ENCODE results near the gene COG4.

DNA sequence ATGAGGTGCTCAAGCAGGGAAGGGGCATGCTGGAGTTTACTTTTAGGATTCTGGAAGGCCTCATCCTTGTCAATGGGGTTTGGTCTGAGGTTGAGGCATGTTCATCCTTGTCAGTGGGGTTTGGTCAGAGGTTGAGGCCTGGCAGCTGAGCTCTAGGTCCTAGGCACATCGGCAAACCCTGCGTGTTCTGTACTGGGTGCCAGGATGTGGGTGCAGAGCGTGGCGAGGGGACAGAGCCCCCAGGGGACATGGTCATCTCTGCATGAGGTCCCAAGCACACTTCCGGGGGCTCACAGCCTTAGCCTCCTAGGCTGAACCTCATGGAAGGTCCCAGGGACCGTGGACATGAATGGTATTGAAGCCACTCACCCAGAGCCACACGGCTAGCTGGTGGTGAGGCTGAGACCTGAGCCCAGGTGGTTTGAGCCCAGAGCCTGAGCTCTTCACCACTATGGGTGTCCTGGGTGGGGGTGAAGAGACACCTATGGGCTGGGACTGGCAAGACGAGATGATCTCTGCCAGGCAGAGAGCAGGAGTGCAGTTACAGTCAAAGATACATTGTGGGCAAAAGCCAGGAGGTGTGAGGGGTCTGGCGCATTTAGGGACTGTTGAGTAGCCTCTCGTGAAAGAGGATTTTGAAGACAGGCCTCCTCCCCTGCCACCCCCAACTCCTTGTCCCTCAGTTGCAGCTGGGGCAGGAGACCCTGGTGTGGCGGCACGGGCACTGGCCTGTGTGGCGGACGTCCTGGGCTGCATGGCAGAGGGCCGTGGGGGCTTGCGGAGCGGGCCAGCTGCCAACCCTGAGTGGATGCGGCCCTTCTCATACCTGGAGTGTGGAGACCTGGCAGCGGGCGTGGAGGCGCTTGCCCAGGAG is 49.7 kb downstream of the COG4 start:
- TF ChIP-seq, protein P1, sequence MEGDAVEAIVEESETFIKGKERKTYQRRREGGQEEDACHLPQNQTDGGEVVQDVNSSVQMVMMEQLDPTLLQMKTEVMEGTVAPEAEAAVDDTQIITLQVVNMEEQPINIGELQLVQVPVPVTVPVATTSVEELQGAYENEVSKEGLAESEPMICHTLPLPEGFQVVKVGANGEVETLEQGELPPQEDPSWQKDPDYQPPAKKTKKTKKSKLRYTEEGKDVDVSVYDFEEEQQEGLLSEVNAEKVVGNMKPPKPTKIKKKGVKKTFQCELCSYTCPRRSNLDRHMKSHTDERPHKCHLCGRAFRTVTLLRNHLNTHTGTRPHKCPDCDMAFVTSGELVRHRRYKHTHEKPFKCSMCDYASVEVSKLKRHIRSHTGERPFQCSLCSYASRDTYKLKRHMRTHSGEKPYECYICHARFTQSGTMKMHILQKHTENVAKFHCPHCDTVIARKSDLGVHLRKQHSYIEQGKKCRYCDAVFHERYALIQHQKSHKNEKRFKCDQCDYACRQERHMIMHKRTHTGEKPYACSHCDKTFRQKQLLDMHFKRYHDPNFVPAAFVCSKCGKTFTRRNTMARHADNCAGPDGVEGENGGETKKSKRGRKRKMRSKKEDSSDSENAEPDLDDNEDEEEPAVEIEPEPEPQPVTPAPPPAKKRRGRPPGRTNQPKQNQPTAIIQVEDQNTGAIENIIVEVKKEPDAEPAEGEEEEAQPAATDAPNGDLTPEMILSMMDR (conservative IDR thresholded peaks at IDR 0.05), result no peak
- TF ChIP-seq ZFX (IDR thresholded peaks at IDR 0.05), result no peak

All from C4-2B (cell line).